Measurements from ENCODE around the gene NET1.
"Not testable (repeated sequence)": the region's sequence is repeated elsewhere in the genome, so short reads cannot be mapped to it uniquely, and the experiment has no call there.

The NET1 gene

GRCh38 chr10:5467207-5467535 is 54.8 kb downstream of the NET1 start:
- peak; percentile 23 for DNase-seq

GRCh38 chr10:5467634-5468255 is 55.4 kb downstream of the NET1 start:
- no peak for DNase-seq

GRCh38 chr10:5468262-5469106 is 56.1 kb downstream of the NET1 start:
- DNase-seq = no peak

GRCh38 chr10:5469353-5470061 is 57.1 kb downstream of the NET1 start:
- no peak for DNase-seq

DNA sequence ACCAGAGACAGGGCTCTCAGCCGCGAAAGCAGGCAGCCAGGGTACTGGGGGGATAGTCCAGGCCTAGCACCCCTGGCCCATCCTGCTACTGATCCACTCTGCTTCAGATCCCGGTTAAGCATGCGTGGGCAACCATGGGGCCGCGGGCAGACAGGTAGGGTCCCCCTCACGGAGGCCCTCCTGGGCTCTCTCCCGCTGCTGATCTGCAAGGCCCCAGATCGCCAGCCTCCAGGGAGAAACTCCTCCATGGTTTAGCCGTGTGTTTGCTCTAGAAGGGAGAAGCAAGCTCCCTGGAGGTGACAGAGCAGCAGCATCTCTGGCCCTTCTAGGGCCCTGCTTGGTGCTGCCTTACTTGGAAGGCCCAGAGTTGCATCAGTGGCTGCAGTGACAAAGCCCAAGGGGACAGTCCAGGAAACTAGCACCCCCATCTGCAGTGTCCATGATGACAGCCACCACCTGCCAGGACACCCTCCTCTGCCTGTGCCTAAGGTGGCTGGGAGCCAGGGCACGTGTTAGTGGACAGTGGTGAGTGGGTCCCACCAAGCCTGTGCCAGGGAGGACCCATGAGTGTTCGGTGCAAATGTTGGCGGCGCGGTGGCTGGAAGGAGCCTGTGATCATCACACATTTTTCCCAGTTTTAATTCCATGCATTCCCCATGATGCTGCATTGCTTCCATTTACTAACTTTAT is 57.9 kb downstream of the NET1 start:
- no peak for DNase-seq

DNA sequence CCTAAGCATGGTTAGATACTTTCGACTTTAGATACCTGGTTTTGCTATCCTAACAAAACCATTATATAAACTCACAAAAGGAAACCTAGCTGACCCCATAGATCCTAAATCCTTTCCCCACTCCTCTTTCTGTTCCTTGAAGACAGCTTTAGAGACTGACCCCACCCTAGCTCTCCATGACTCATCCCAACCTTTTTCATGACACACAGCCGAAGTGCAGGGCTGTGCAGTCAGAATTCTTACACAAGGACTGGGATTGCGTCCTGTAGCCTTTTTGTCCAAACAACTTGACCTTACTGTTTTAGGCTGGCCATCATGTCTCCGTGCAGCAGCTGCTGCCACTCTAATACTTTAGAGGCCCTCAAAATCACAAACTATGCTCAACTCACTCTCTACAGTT is 62.3 kb downstream of the NET1 start:
- not testable (repeated sequence) for DNase-seq

GRCh38 chr10:5475088-5475487 is 62.7 kb downstream of the NET1 start:
- not testable (repeated sequence) for DNase-seq

DNA sequence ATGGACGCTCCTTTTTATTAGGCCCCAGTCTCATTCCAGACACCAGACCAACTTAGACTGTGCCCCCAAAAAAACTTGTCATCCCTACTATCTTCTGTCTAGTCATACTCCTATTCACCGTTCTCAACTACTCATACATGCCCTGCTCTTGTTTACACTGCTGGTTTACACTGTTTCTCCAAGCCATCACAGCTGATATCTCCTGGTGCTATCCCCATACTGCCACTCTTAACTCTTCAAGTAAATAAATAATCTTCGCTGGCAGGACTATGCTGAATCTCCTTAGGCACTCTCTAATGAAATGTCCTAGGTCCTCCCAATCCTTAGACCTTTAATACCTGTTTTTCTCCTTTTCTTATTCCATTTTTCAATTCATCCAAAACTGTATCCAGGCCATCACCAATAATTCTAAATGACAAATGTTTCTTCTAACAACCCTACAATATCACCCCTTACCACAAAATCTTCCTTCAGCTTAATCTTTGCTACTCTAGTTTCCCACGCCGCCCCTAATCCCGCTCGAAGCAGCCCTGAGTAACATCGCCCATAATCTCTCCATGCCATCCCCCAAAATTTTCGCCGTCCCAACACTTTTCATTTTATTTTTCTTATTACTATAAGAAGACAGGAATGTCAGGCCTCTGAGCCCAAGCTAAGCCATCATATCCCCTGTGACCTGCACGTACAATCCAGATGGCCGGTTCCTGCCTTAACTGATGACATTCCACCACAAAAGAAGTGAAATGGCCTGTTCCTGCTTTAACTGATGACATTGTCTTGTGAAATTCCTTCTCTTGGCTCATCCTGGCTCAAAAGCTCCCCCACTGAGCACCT is 63.8 kb downstream of the NET1 start:
- not testable (repeated sequence) for DNase-seq

DNA sequence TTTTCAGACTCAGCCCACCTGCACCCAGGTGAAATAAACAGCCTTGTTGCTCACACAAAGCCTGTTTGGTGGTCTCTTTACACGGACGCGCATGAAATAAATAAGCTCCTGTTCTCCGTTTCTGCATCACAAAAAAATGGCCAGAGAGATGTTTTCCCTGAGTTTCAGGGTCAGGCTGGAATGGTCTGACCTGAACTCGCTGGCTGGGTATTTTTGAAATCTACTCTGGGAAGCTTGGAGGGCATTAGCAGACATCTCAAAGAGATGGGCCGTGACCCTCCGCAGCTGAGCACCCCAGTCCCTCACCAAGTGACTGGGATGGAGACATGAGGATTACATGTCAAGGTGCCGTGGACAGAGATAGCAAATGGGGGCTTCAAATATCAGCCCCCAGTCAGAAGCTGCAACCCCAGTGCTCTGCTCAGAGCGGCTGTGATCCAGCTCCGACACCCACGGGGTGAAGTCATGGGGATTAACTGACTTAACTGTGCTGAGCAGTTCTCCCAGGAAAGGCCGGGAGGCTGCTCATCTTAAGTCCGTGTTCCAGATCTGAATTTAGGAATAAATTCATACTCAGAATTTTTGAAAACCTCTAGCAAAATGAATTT is 64.7 kb downstream of the NET1 start:
- no peak for DNase-seq

- DNase-seq = no peak
Measured at GRCh38 chr10:5477948-5478693, 65.8 kb downstream of the NET1 start.

DNA sequence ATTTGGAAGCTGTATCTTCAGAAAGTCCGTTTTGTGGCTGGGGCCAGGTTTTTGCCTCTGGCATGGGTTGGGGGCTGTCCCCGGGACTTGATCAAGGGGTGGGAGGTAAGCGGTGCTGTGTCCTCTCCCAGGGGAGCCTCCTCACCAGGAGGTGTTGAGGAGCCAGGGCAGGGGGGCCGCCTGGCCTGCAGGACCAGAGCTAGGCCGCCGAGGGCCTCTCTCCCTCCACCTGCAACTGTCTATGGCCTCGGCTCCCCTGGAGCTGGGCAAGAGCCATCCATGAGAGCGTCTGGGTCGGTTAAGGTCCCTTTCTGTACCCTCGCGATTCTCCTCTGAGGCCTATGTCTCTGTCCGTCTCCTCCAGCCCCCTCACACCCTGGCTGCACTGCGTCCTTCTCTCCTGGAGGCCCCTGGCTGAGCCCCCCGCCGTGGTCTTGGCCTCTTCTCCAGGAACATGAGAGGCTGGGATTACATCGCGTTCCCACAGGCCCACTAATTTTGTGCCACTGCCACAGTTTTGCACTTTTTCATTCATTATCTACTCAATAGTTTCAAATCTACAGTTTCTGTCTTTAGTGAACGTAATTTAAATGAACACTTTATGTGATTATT is 66.4 kb downstream of the NET1 start:
- no peak for DNase-seq

- DNase-seq = no peak
Measured at GRCh38 chr10:5479481-5480161, 67.3 kb downstream of the NET1 start.

DNA sequence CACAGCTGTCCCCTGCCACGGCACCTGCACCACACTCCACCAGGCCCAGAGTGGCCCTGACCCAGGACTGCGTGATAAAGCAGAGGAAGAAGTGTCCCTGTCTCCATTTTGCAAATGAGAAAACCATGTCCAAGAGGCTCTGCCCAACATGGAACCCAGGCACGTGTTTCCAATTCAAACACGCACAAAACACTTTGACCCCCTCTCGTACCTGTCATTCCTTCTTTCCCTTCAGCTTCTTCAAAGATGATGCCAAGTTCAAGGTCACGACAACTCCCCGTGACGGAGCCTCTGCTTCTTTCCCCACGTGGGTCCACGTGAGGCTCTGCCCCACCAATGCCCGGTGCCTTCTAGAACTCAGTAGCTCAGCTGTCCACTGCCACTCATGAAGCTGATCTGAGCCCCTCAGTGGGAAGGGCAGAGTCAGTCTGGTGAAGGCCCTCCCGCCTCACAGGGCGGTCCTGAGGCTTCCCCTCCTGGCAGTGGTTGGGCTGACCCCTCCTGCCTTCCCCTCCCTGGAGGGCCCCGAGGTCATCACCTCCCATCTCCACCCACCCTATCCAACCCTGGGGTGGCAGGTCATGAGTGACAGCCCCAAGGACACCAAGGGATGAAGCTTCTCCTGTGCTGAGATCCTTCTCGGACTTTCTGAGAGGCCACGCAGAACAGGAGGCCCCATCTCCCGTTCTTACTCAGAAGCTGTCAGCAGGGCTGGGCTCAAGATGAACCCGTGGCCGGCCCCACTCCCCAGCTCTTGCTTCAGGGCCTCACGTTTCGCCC is 68.0 kb downstream of the NET1 start:
- DNase-seq = no peak

DNA sequence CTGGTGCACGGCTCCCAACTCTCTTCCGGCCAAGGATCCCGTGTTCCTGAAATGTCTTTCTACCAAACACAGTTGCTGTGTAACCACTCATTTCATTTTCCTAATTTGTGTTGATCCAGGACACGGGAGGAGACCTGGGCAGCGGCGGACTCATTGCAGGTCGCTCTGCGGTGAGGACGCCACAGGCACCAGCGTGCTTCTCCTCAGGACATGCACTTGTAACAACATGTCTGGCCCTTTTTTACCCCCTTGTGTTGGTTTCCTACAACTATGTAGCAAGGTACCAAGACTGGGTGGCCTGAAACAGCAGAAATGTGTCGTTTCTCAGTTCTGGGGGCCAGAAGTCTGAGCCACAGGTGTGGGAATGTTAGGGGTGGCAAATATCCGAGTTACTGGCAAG is 68.8 kb downstream of the NET1 start:
- DNase-seq = no peak

DNA sequence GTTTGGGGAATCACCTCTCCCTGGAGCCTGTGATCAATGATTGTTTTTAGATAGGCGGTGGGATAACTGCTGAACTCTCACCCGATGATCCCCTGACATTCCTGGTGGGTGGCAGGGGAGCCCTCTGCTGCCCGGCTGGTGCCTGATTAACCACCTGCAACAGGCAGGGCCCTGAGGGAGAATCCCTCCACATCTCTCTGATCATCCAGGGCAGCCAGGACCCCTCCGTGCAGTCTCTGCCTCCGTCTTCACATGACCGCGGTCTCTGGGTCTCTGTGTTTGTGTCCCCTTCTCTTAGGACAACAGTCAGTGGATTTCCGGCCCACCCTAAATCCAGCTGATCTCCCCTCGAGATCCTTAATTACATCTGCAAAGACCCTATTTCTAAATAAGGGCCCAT is 69.7 kb downstream of the NET1 start:
- no peak for DNase-seq

DNA sequence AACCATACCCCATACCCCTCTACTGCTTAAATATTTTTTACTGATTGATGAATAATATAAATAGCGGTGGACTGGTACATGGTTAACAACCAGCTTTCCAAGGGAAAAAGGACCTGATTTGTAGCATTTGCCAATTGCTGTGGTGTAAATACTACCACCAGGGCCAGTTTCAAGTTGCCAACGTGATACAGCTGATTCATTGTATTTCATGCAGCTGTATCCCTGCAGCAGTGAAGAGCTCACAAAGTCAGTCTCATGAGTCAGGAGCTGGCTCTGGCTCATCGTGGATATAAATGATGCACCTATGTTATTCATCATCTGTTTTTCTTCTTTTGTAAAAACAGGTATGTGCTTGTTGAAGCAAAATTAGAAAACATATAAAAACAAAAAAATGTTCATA is 71.8 kb downstream of the NET1 start:
- DNase-seq = no peak

DNA sequence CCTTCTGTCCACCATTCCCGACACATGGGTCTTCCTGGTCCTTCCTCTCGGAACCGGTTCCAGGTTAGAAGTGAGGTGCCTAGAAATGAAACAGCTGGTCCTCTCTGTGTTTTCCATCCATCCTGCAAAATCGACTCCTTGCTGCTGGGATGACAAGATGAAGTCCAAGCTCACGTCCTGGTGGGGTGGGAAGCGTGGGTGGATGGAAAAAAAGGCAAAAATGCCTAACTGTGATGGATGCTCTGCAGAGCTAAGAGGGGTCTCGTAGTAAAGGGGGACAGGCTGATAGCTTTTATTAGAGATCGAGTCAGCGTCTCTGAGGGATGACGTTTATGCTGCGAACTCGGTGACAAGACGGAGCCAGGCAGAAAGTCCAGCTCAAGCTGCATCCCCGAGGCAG is 72.9 kb downstream of the NET1 start:
- no peak for DNase-seq

DNA sequence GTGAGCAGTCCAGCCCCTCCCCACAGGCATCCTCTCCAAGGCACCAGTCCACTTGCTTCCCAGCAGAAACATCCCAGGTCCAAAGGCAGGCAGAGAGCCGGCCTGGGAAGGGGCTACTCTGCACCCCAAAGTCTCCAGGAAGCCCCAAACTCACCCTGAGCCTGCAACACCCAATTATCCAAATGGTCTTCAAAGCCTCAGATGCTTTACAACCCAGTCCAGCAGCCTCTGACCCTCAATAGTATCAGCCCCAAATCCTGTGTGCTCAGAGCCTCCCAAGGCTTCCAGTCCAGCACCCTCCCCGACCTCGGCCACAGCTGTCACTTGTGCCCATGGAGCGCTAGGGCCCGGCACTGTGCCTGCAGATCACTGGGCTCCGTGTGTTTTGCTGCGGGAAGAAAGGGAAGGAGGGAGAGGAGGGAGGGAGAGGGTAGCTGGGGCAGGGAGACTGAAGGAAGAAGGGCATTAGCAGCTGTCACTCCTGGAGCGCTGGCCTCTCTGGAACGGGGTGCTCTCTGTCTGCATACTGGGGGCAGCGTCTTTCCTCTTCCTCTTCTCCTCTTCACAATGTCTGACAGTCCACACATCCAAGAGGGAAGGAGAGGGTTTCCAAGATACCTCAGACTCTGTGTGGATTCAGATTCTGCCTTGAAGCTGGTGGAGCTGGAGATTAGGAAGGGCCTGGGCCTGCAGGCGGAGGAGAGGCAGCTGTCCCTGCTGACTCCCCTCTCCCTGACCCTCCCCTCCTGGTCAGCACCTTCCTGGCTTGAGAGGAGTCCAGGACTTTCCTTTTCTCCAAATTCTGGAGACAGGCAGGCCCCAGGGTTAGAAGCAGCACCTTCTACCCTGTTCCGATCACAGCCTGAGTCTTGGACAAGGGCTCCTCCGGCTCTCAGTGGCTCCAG is 73.8 kb downstream of the NET1 start:
- DNase-seq = no peak
